K562 (cell line): Measurements from ENCODE around the gene DTNA. TPM values are rescaled to one million over a fixed set of nuclear protein-coding genes. Genes with fewer than 3 reads are reported as not detected.

ENCODE experiments used
- ATAC-seq: fragments of 200-7000 bp; cut with Tn5 transposase; 3 replicates; pipeline ENCODE4 v1.9.1; 2020; ENCODE audit warnings: moderate library complexity
- BruUV-seq: library from RNA; stranded (reverse); fragments of 400-500 nt; replicated peaks from 2 replicates; lab custom pipeline; 2021; lab: Mats Ljungman, UMichigan
- CTCF ChIA-PET: fragments of 300-600 bp; formaldehyde crosslinking; extraction: SDS; loops from one replicate; lab custom pipeline; 2021; ENCODE audit warnings: low intra/inter-chr PET ratio; lab: Yijun Ruan, JAX
- POLR2A ChIA-PET: fragments of 300-600, 350-650 bp; sonication (Branson Sonifier 250); formaldehyde crosslinking; extraction: SDS; loops from one replicate; lab custom pipeline; 2021; ENCODE audit warnings: antibody characterized with exemption, inconsistent platforms; lab: Yijun Ruan, JAX
- DNase-seq, 4 experiments: peaks; one replicate each; pipeline versions ENCODE4 v3.0.0 to v3.0.0-alpha.2; 2011 to 2018; ENCODE audit warnings: low spot score in 3 of 4, mixed read lengths in 3 of 4; ENCODE audit errors: extremely low read depth in 1 of 4
- FAIRE-seq: peaks from 2 replicates; lab custom pipeline; 2011; peaks lifted over from hg19 to GRCh38; lab: Jason Lieb, UNC
- H2AFZ ChIP-seq: 2 replicates; pipeline ENCODE4 v1.6.0; 2011; ENCODE audit warnings: low read depth, low read length, control low read depth, inconsistent platforms
- H3K27ac ChIP-seq: fragments of 200-600 bp; 3 replicates; pipeline ENCODE4 v1.8.0; 2011; ENCODE audit warnings: low read depth, mild to moderate bottlenecking, control low read depth, inconsistent platforms, low read length, moderate library complexity, mixed read lengths; ENCODE audit errors: extremely low read depth
- H3K27me3 ChIP-seq, 2 experiments: fragments of 300-600 bp in 1 of 2; 2 replicates in 1 of 2; 3 replicates in 1 of 2; pipeline versions ENCODE4 v1.6.0 to v1.8.0; 2011; ENCODE audit warnings: inconsistent platforms in 2 of 2, low read length in 2 of 2, mild to moderate bottlenecking in 1 of 2, mixed read lengths in 1 of 2, moderate library complexity in 1 of 2; ENCODE audit not compliant: control insufficient read depth in 2 of 2, insufficient read depth in 2 of 2
- H3K36me3 ChIP-seq: fragments of 300-600 bp; 3 replicates; pipeline ENCODE4 v1.8.0; 2011; ENCODE audit warnings: mild to moderate bottlenecking, low read length, inconsistent platforms; ENCODE audit not compliant: control insufficient read depth, insufficient read depth
- H3K4me1 ChIP-seq, 2 experiments: fragments of 200-600 bp in 1 of 2; replicated peaks in 1 of 2; 2 replicates in 1 of 2; 3 replicates in 1 of 2; pipeline versions ENCODE4 v1.5.1 to v1.8.0; 2011; ENCODE audit warnings: inconsistent platforms in 2 of 2, low read length in 2 of 2, mild to moderate bottlenecking in 1 of 2, mixed read lengths in 1 of 2, moderate library complexity in 1 of 2; ENCODE audit not compliant: control insufficient read depth in 2 of 2, insufficient read depth in 2 of 2
- H3K4me2 ChIP-seq: 2 replicates; pipeline ENCODE4 v1.6.1; 2011; ENCODE audit warnings: low read length, control low read depth, inconsistent platforms, mixed read lengths; ENCODE audit not compliant: insufficient read depth
- H3K4me3 ChIP-seq: fragments of 200-600 bp; sonication (generic), shearing (Covaris generic); 2 replicates; pipeline ENCODE4 v1.5.1; 2016; ENCODE audit warnings: control low read depth, inconsistent platforms
- H3K79me2 ChIP-seq: fragments of 200-600 bp; 3 replicates; pipeline ENCODE4 v1.8.0; 2011; ENCODE audit warnings: low read length, inconsistent platforms; ENCODE audit not compliant: control insufficient read depth, insufficient read depth
- H3K9ac ChIP-seq, 2 experiments: 2 replicates each; pipeline versions ENCODE4 v1.6.0 to v1.6.1; 2011; ENCODE audit warnings: low read depth in 2 of 2, low read length in 2 of 2, control low read depth in 1 of 2, inconsistent platforms in 1 of 2, mild to moderate bottlenecking in 1 of 2, mixed read lengths in 1 of 2; ENCODE audit not compliant: insufficient read depth in 1 of 2
- H3K9me1 ChIP-seq: one replicate; pipeline ENCODE4 v1.6.0; 2011; ENCODE audit warnings: inconsistent platforms, mild to moderate bottlenecking, low read length, moderate library complexity; ENCODE audit not compliant: control insufficient read depth, insufficient read depth
- H3K9me3 ChIP-seq: replicated peaks from 2 replicates; pipeline ENCODE4 v1.5.1; 2011; ENCODE audit warnings: low read depth, low read length, inconsistent platforms; ENCODE audit not compliant: control insufficient read depth, insufficient read depth
- H4K20me1 ChIP-seq: replicated peaks from 2 replicates; pipeline ENCODE4 v1.6.1; 2011; ENCODE audit warnings: low read length, inconsistent platforms, mixed read lengths; ENCODE audit not compliant: control insufficient read depth, insufficient read depth
- FOXA3 ChIP-seq, 2 experiments: fragments of 450-650 bp in 1 of 2; sonication (generic) in 1 of 2; formaldehyde crosslinking; IDR thresholded peaks in 1 of 2; conservative IDR thresholded peaks in 1 of 2; 2 replicates each; pipeline versions ENCODE4 v1.4.0 to v1.8.0; 2020 to 2022; ENCODE audit warnings: mild to moderate bottlenecking in 2 of 2, missing genetic modification reagents in 1 of 2
- GATA2 ChIP-seq: sonication (generic); formaldehyde crosslinking; IDR thresholded peaks from 2 replicates; pipeline ENCODE4 v1.4.0; 2020; ENCODE audit warnings: mild to moderate bottlenecking, missing genetic modification reagents
- HDAC2 ChIP-seq: fragments of 450-650 bp; IDR thresholded peaks from 2 replicates; pipeline ENCODE4 v1.6.1; 2016; ENCODE audit warnings: mild to moderate bottlenecking
- HMG20B ChIP-seq: fragments of 250-450 bp; sonication (Bioruptor Pico); IDR thresholded peaks from 2 replicates; pipeline ENCODE4 v1.5.0; 2021; ENCODE audit warnings: mild to moderate bottlenecking
- HMGXB4 ChIP-seq: sonication (generic); formaldehyde crosslinking; IDR thresholded peaks from 2 replicates; pipeline ENCODE4 v1.8.1; 2023; ENCODE audit warnings: mild to moderate bottlenecking, missing genetic modification reagents
- IRF2 ChIP-seq: sonication (generic); formaldehyde crosslinking; IDR thresholded peaks from 2 replicates; pipeline ENCODE4 v1.8.1; 2022; ENCODE audit warnings: mild to moderate bottlenecking, missing genetic modification reagents
- JUND ChIP-seq, 2 experiments: IDR thresholded peaks; 2 replicates in 1 of 2; 3 replicates in 1 of 2; pipeline ENCODE4 v1.6.1; 2011; ENCODE audit warnings: borderline replicate concordance in 2 of 2, low read depth in 2 of 2, low read length in 2 of 2, improper control_type of control experiment in 1 of 2, missing biosample characterization in 1 of 2, missing genetic modification characterization in 1 of 2, missing genetic modification reagents in 1 of 2
- MAFK ChIP-seq: IDR thresholded peaks from 2 replicates; pipeline ENCODE4 v1.6.1; 2011; ENCODE audit warnings: low read length, improper control_type of control experiment
- NCOR1 ChIP-seq: fragments of 450-650 bp; IDR thresholded peaks from 2 replicates; pipeline ENCODE4 v1.6.1; 2016; ENCODE audit warnings: mild to moderate bottlenecking, moderate library complexity
- SAFB2 ChIP-seq: fragments of 200-400 bp; formaldehyde crosslinking; IDR thresholded peaks from 2 replicates; pipeline ENCODE4 v1.6.1; 2018; ENCODE audit warnings: borderline replicate concordance, low read length, low read depth, moderate library complexity; ENCODE audit not compliant: severe bottlenecking
- TCFL5 ChIP-seq: fragments of 250-450 bp; sonication (Bioruptor Pico); conservative IDR thresholded peaks from 2 replicates; pipeline ENCODE4 v1.6.1; 2021; ENCODE audit warnings: mild to moderate bottlenecking, moderate library complexity, matching md5 sums
- ZNF184 ChIP-seq: sonication (generic); formaldehyde crosslinking; IDR thresholded peaks from 2 replicates; pipeline ENCODE4 v1.5.0; 2020; ENCODE audit warnings: missing genetic modification reagents
- ZNF384 ChIP-seq: IDR thresholded peaks from 2 replicates; pipeline ENCODE4 v1.6.1; 2012; ENCODE audit warnings: low read depth, low read length, improper control_type of control experiment
- ZNF766 ChIP-seq: fragments of 200-800 bp; sonication (Bioruptor generic); conservative IDR thresholded peaks from 2 replicates; pipeline ENCODE4 v1.6.1; 2016; ENCODE audit warnings: missing genetic modification characterization, missing compliant biosample characterization
- WGBS: fragments of 100-300 bp; shearing (Covaris generic); methylation state at CpG from one replicate; pipeline ENCODE4 v1.1.6; 2016; ENCODE audit warnings: low coverage, mixed read lengths; ENCODE audit not compliant: insufficient coverage; ENCODE audit errors: missing lambda C conversion rate; 5-methylcytosine and 5-hydroxymethylcytosine counted together
- in situ Hi-C: fragments of 300-500 bp; cut with MboI; formaldehyde crosslinking; loops from 4 replicates; pipeline ENCODE4 v1.15.0; 2018; ENCODE audit warnings: inconsistent platforms, mixed read lengths
- intact Hi-C: fragments of 100-400 bp; cut with micrococcal nuclease; formaldehyde crosslinking; loops from 2 replicates; pipeline ENCODE4 v1.14.2; 2022
- polyA plus RNA-seq, 8 experiments: library from polyadenylated mRNA; depleted of rRNA in 4 of 8; stranded (reverse) in 5 of 8; unstranded in 3 of 8; fragments of >200 nt; fragmentation: Nextera tagmentation in 2 of 8; fragmentation: Illumina TruSeq in 1 of 8; extraction: Ambion mirVana in 2 of 8; extraction: Trizol in 1 of 8; gene quantifications; 2 replicates each; pipeline versions ENCODE4 v1.2.1 to v1.2.3, GENCODE V29; 2011 to 2014; ENCODE audit warnings: inconsistent platforms in 1 of 8, missing spikeins in 1 of 8
- total RNA-seq, 7 experiments: library from RNA; depleted of rRNA in 6 of 7; stranded (reverse); fragments of >200 nt in 6 of 7; fragmentation: Illumina TruSeq in 2 of 7; extraction: Trizol in 2 of 7; gene quantifications; 2 replicates each; pipeline versions ENCODE4 v1.2.1 to v1.2.3, GENCODE V29; 2011 to 2021; ENCODE audit warnings: low replicate concordance in 1 of 7
- TF ChIP-seq, protein P1 (sequence below): fragments of 250-450 bp; sonication (Bioruptor Pico); IDR thresholded peaks from 2 replicates; pipeline ENCODE4 v1.5.0; 2021; ENCODE audit warnings: mild to moderate bottlenecking, moderate library complexity
- TF ChIP-seq, protein P2 (sequence below): fragments of 250-450 bp; sonication (Bioruptor Pico); IDR thresholded peaks from 2 replicates; pipeline ENCODE4 v1.8.0; 2021; ENCODE audit warnings: mild to moderate bottlenecking, moderate library complexity

The DTNA gene
- total and polyA plus RNA-seq, 9 of the 15 experiments (the other 6 are each of a cell fraction or from before 2014, with no cell fraction given): 0.07 to 2.4 (median 0.22) TPM; not detected in 2

DNA sequence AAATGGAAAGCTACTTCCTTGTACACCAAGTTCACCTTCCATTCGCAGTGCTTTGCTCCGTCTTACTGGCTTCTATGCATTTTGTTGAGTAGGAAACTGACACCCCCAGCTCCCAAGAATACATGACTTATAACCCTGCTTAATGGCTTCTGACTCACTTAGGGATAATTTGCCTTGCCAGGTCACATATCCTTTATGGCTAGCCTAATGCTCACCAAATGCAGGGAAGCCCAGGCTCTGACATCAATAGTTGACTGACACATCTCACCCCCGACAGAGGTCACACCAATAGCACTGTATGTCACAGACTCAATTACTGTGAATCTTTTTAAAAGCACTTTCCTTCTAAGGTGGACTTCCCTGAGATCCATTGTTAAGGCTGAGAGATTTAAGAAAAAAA, 147.2 kb downstream of the DTNA start:
- H3K9ac ChIP-seq: no peak overlapping the region
- FAIRE-seq: no peak
- intact Hi-C loops (no loop called here), in situ Hi-C loops (no loop called here)
- no TSS peak for BruUV-seq
- no peak overlapping the region for H2AFZ ChIP-seq
- WGBS: 0% methylated on average over 3 of the region's 3 CpGs
- CTCF ChIA-PET: no interaction called here
- no peaks in the 10 kb centered on the region for H3K4me1 ChIP-seq
- POLR2A ChIA-PET: interaction anchor here (0.6 kb wide), 1 partner anchor 28 kb away, joined by 3 read pairs; no protein-coding TSS in a partner anchor
- H3K4me3 ChIP-seq: no peak overlapping the region
- H3K9me1 ChIP-seq: no peaks in the 10 kb centered on the region
- no peaks in the 10 kb centered on the region for H3K36me3 ChIP-seq
- no peak overlapping the region for H3K27ac ChIP-seq
- H3K4me2 ChIP-seq: no peak overlapping the region
- ATAC-seq: no peak
- H3K27me3 ChIP-seq: peaks cover 0 to 5% of the 10 kb centered on the region in 2 experiments; a peak in 1 of 5 replicates
- H3K9me3 ChIP-seq: no peaks in the 10 kb centered on the region
- H4K20me1 ChIP-seq: no peaks in the 10 kb centered on the region
- no peak for DNase-seq
- H3K79me2 ChIP-seq: no peaks in the 10 kb centered on the region
- TF ChIP-seq, protein P1, sequence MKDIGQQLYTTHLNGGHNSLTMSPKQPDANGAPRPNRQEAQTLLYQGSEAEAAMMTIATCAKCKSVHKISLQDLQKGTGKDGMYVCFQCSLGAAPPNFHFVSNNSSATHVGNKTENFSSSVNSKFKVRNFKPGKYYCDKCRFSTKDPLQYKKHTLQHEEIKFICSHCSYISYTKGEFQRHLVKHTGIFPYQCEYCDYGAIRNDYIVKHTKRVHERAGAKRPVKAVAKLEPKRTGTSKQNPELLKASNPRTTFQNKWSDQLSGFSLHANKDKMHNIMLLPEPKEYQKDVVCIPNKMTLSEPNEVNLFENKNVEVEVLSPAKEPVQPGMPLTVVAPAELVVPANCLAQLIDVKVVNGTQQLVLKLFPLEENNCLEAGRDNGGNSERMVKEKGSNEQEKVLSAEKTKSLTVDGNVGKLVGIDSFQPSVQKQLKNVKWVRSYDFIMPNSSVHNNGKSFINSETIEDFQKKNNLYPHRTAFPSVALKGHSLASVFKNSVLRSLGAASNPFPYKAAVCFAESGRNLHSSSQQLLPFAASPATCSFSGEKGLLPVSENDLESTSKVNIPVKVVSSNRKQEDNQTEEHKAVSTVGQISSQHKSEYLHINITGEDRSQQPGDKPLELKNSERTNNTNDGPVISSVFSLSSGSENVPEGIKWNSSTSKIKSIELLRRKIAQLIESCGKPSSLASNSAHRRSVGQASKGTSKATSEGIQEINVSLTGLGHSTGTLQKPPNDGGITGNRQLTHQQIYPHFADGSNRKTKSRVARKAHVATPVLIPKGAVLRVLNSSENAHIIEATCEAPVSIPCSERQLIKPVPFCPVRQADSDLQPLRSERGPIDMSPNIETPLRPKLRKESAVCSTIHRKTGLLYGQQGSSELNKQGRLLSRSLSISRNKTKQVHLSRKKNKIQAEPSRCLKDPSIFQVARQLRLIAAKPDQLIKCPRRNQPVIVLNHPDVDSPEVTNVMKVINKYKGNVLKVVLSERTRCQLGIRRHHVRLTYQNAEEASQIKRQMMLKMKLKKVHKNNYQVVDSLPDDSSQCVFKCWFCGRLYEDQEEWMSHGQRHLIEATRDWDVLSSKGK (CRISPR knock-in tag): no peak
- no peak for TF ChIP-seq FOXA3 (CRISPR knock-in tag; conservative IDR thresholded peaks at IDR 0.05 in 1 of 2, IDR thresholded peaks at IDR 0.05 in 1 of 2)
- no peak for TF ChIP-seq NCOR1
- no peak for TF ChIP-seq HMGXB4 (CRISPR knock-in tag)
- TF ChIP-seq SAFB2: no peak
- no peak for TF ChIP-seq ZNF384
- TF ChIP-seq, protein P2, sequence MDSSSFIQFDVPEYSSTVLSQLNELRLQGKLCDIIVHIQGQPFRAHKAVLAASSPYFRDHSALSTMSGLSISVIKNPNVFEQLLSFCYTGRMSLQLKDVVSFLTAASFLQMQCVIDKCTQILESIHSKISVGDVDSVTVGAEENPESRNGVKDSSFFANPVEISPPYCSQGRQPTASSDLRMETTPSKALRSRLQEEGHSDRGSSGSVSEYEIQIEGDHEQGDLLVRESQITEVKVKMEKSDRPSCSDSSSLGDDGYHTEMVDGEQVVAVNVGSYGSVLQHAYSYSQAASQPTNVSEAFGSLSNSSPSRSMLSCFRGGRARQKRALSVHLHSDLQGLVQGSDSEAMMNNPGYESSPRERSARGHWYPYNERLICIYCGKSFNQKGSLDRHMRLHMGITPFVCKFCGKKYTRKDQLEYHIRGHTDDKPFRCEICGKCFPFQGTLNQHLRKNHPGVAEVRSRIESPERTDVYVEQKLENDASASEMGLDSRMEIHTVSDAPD (CRISPR knock-in tag): no peak
- no peak for TF ChIP-seq ZNF184 (CRISPR knock-in tag)
- no peak for TF ChIP-seq MAFK
- no peak for TF ChIP-seq JUND (IDR thresholded peaks at IDR 0.05; ENCODE audit: borderline replicate concordance, low read depth, low read length)
- no peak for TF ChIP-seq JUND (tag; IDR thresholded peaks at IDR 0.05; ENCODE audit: borderline replicate concordance, low read depth, low read length)
- no peak for TF ChIP-seq IRF2 (CRISPR knock-in tag)
- no peak for TF ChIP-seq TCFL5 (CRISPR knock-in tag)
- no peak for TF ChIP-seq HMG20B (CRISPR knock-in tag)
- TF ChIP-seq GATA2 (CRISPR knock-in tag): no peak
- no peak for TF ChIP-seq ZNF766
- no peak for TF ChIP-seq HDAC2
